Hematopoietic multipotent progenitor cell treated with erythropoietin and hydrocortisone succinate and interleukin-3 and kit ligand, for 15 days (in vitro differentiated cells): ENCODE measurements around the gene IFFO2.
"Not testable (repeated sequence)": the region's sequence is repeated elsewhere in the genome, so short reads cannot be mapped to it uniquely, and the experiment has no call there.

Source experiments
- DNase-seq: peaks from one replicate; pipeline ENCODE4 v3.0.0-alpha.2; 2015; ENCODE audit warnings: low spot score

The IFFO2 gene

GRCh38 chr1:18874600-18874999, 81.9 kb downstream of the IFFO2 start:
- no peak for DNase-seq

GRCh38 chr1:18874036-18874435, 82.4 kb downstream of the IFFO2 start:
- DNase-seq = no peak

- no peak for DNase-seq
Measured at GRCh38 chr1:18872071-18872611, 84.3 kb downstream of the IFFO2 start.

- no peak for DNase-seq
Measured at GRCh38 chr1:18871401-18872070, 84.9 kb downstream of the IFFO2 start.

- no peak for DNase-seq
Measured at GRCh38 chr1:18870957-18871356, 85.5 kb downstream of the IFFO2 start.

GRCh38 chr1:18870595-18870865, 85.9 kb downstream of the IFFO2 start:
- DNase-seq = not testable (repeated sequence)

- no peak for DNase-seq
Measured at GRCh38 chr1:18869847-18870594, 86.5 kb downstream of the IFFO2 start.

- no peak for DNase-seq
Measured at GRCh38 chr1:18868801-18869424, 87.6 kb downstream of the IFFO2 start.

- no peak for DNase-seq
Measured at GRCh38 chr1:18868354-18868753, 88.1 kb downstream of the IFFO2 start.

GRCh38 chr1:18866846-18867245, 89.6 kb downstream of the IFFO2 start:
- DNase-seq = no peak

- no peak for DNase-seq
Measured at GRCh38 chr1:18866314-18866713, 90.2 kb downstream of the IFFO2 start.

GRCh38 chr1:18865176-18865575, 91.3 kb downstream of the IFFO2 start:
- DNase-seq = no peak

GRCh38 chr1:18861590-18861989, 94.9 kb downstream of the IFFO2 start:
- DNase-seq = no peak

- DNase-seq = no peak
Measured at GRCh38 chr1:18861082-18861481, 95.4 kb downstream of the IFFO2 start.

GRCh38 chr1:18859560-18859959, 96.9 kb downstream of the IFFO2 start, which contains the start of gene TAS1R2:
Gene TAS1R2, minus strand, starts transcription at chr1:18859660. Its CDS starts 0 bp downstream, at chr1:18859660.
- DNase-seq = no peak

- no peak for DNase-seq
Measured at GRCh38 chr1:18858070-18858688, 98.3 kb downstream of the IFFO2 start.

- no peak for DNase-seq
Measured at GRCh38 chr1:18856435-18856834, 100.0 kb downstream of the IFFO2 start.

GRCh38 chr1:18855573-18855972, 100.9 kb downstream of the IFFO2 start:
- no peak for DNase-seq

- no peak for DNase-seq
Measured at GRCh38 chr1:18854331-18855025, 102.0 kb downstream of the IFFO2 start.
